ENCODE data around the gene TIAL1. TPM values are rescaled to one million over a fixed set of nuclear protein-coding genes. Genes with fewer than 3 reads are reported as not detected.
"Not testable (repeated sequence)": the region's sequence is repeated elsewhere in the genome, so short reads cannot be mapped to it uniquely, and the experiment has no call there.

Gene TIAL1
- 126 TPM for total RNA-seq

GRCh38 chr10:119596537-119597404 lies at the start of gene TIAL1:
TIAL1 (minus strand) TSS chr10:119596964; CDS start chr10:119596465, 499 bp downstream.
- DNase-seq (ENCODE audit: low spot score), result peak; percentile 99

GRCh38 chr10:119644994-119645393 lies 48.2 kb upstream of the TIAL1 start:
- DNase-seq (ENCODE audit: low spot score), result no peak

- no peak for DNase-seq (ENCODE audit: low spot score)
Observed at GRCh38 chr10:119644205-119644814, 47.5 kb upstream of the TIAL1 start.

- peak; percentile 50 for DNase-seq (ENCODE audit: low spot score)
Observed at GRCh38 chr10:119643306-119644204, 46.8 kb upstream of the TIAL1 start.

DNA sequence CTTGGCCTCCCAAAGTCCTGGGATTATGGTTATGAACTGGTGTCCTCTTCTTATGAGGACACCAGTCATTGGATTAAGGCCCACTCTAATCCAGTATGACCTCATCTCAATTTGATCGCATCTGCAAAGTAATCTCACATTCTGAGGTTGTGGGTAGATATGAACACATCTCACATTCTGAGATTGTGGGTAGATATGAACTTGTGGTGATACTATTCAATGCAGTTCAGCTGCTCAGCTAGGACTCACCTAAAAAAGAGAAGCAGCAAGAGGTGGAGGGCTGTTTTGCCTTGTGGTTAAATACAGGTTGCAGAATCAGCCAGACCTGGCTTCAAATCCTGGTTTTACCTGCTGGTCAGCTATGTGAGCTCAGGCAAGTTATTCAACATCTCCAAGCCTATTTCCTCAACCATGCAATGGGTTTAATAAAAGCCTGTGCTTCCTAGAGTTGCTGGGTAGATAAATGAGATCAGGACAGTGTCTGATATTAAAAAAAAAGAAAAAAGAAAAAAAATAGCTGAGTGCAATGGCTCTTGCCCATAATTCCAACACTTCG lies 45.9 kb upstream of the TIAL1 start:
- no peak for DNase-seq (ENCODE audit: low spot score)

DNA sequence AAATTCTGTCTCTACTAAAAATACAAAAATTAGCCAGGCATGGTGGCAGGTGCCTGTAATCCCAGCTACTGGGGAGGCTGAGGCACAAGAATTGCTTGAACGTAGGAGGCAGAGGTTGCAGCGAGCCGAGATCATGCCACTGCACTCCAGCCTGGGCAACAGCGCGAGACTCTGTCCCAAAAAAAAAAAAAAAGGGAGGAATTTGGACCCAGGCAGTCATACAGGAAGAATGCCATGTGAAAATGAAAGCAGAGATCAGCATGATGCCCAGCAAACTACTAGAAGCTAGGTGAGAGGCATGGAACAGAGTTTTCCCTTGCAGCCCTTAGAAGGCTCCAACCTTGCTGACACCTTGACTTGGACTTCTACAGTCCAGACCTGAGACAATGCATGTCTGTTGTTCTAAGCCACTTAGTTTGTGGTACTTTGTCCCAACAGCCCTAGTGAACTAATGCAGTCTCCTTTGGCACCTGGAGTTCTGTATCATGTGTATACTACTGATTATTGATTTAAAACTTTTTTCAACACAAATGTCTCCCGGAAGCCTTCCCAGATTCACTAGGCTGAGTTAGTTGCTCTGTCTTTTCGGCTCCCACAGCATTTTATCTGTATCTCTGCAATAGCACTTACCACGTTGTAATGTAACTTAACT lies 44.2 kb upstream of the TIAL1 start:
- DNase-seq (ENCODE audit: low spot score), result peak; percentile 34

- no peak for DNase-seq (ENCODE audit: low spot score)
Observed at GRCh38 chr10:119640384-119640783, 43.6 kb upstream of the TIAL1 start.

DNA sequence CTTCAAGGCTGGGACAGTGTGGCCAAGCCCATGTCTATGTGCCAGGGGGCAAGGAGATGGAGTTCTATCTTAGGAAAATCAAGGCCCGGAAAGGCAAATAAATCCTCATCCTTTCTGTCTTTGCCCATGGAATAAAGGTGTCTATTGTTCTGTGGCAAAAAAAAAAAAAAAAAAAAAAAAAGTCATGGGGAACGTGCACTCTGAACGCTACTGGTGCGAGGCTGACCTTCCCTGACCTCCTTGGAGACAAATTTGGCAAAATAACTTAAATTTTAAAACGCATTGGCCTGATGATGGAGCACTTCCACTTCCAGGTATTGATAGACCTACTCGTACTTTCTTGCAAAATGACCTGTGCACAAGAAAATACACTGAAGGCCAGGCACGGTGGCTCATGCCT lies 42.2 kb upstream of the TIAL1 start:
- DNase-seq (ENCODE audit: low spot score), result no peak

- DNase-seq (ENCODE audit: low spot score), result no peak
Observed at GRCh38 chr10:119637631-119638030, 40.9 kb upstream of the TIAL1 start.

DNA sequence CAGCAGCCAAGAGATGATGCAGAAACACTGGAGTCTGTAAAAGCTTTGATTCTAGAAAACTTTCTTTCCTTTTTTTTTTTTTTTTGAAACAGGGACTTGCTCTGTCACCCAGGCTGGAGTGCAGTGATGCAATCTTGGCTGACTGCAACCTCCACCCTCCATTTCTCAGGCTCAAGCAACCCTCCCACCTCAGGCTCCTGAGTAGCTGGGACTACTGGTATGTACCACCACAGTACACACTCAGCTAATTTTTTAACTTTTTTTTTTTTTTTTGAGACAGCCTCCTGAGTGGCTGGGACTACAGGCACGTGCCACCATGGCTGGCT lies 37.4 kb upstream of the TIAL1 start:
- DNase-seq (ENCODE audit: low spot score), result no peak

- no peak for DNase-seq (ENCODE audit: low spot score)
Observed at GRCh38 chr10:119633538-119634218, 36.9 kb upstream of the TIAL1 start.

DNA sequence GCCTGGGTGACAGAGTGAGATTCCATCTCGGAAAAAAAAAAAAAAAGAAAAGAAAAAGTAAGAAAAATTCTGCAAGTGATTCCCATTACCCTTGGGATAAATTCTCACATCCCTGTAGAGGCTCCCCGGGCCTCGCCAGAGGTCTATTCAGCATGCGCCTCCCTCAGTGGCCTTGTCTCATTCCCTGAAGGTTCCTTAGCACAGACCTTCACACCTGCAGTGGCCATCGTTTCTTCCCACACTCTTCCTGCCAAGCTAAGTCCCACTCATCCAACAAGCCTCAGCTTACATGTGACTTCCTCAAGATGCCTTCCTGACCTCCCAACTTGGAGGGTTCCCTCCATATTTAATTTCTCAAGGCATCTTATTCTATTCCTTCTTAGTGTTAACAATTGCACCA lies 33.5 kb upstream of the TIAL1 start:
- DNase-seq (ENCODE audit: low spot score), result no peak

DNA sequence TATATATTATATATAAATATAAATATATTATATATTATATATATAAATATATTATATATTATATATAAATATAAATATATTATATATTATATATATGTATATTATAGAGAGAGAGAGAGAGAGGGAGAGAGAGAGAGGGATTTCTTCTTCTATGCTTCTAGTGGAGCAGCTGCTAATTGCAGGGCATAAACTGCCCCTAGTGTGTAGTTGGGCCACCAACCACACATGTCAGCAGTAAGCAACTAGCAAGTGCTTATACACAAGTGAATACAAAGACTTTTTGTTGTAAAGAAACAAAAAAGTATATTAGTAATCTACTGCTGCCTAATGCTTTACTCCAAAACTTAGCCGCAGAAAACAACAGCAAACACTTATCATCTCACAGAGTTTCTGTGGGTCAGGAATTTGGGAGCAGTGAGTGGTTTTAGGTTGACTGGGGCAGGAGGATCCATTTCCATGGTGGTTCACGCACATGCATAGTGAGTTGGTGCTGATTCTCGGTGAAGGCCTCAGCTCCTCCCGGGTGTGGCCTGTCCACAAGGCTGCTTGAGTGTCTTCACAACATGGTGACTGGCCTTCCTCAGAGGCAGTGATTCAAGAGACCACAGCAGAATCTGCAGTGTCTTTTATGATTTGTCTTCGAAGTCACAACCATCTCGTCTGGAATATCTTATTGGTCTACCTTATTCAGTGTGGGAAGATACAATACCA lies 29.0 kb upstream of the TIAL1 start:
- no peak for DNase-seq (ENCODE audit: low spot score)

DNA sequence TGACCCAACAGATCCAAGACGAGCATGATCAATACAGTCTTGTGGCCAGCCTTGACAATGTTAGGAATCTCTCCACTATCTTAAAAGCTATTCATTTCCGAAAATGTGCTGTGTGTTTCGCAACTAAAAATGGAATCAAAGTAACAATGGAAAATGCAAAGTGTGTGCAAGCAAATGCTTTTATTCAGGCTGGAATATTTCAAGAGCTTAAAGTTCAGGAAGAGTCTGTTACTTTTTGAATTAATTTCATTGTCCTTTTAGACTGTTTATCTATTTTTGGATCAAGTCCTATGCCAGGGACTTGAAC lies 24.3 kb upstream of the TIAL1 start:
- no peak for DNase-seq (ENCODE audit: low spot score)

- DNase-seq (ENCODE audit: low spot score), result no peak
Observed at GRCh38 chr10:119620241-119621077, 23.7 kb upstream of the TIAL1 start.

GRCh38 chr10:119619811-119620210 lies 23.0 kb upstream of the TIAL1 start:
- DNase-seq (ENCODE audit: low spot score), result not testable (repeated sequence)

DNA sequence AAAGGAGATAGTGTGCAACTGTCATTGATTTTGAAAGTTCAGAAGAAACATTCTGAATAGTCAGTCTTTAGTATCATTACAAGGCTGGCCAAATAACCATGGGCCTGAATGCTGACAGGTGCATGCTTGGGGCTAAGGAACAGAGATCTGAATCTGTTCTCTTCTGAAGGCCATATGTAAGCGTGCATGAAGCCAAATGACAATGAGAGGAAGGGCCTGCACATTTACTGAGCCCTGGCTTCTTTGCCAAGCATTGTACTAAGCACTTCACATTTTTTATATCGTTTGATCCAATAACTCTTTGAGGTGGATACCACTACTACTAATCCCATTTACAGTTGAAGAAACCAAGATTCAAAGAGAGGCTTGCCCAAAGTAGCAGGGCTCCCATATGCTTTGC lies 22.5 kb upstream of the TIAL1 start:
- no peak for DNase-seq (ENCODE audit: low spot score)

DNA sequence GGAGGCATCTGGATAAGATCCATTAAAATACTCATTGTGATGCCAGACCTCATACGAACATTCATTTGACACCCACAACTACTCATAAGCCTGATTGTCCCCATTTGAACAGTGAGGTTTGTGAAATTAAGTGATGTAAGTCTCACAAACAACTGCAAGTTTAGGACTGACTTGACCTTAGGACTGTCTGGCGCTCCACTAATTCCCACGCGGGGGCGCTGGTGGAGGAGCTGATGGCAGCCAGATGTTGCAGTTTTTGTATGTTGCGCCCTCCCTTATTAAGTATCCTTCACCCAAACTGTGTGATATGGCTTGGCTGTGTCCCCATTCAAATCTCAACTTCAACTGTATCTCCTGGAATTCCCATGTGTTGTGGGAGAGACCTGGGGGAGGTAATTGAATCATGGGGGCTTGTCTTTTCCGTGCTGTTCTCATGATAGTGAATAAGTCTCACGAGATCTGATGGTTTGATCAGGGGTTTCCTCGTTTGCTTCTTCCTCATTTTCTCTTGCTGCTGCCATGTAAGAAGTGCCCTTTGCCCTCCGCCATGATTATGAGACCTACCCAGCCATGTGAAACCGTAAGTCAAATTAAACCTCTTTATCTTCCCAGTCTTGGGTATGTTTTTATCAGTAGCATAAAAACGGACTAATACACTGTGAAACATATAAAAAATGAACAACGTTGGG lies 20.3 kb upstream of the TIAL1 start:
- DNase-seq (ENCODE audit: low spot score), result no peak

- DNase-seq (ENCODE audit: low spot score), result no peak
Observed at GRCh38 chr10:119614686-119615085, 17.9 kb upstream of the TIAL1 start.
